H9 (cell line): ENCODE measurements around the gene CACHD1. TPM values are rescaled to one million over a fixed set of nuclear protein-coding genes. Genes with fewer than 3 reads are reported as not detected.
A peak's percentile ranks its signal among the peaks of the same experiment; 100 is the strongest.

Experiments
- DNase-seq: peaks from one replicate; pipeline ENCODE4 v3.0.0-alpha.2; 2017
- H2AFZ ChIP-seq: one replicate; pipeline ENCODE4 v1.6.1; 2013; ENCODE audit warnings: mild to moderate bottlenecking, low read length, control low read depth, moderate library complexity
- H2AK5ac ChIP-seq: 2 replicates; pipeline ENCODE4 v1.6.1; 2013; ENCODE audit warnings: low read length, control low read depth, mixed read lengths; ENCODE audit not compliant: insufficient read length
- H2BK120ac ChIP-seq: one replicate; pipeline ENCODE4 v1.6.1; 2013; ENCODE audit warnings: low read depth, mild to moderate bottlenecking, low read length, control low read depth, inconsistent platforms; ENCODE audit not compliant: poor library complexity, severe bottlenecking
- H2BK12ac ChIP-seq: 2 replicates; pipeline ENCODE4 v1.6.1; 2013; ENCODE audit warnings: low read length, control low read depth, mixed read lengths, low read depth; ENCODE audit not compliant: insufficient read length
- H2BK15ac ChIP-seq: 2 replicates; pipeline ENCODE4 v1.6.1; 2013; ENCODE audit warnings: low read depth, low read length, control low read depth
- H2BK20ac ChIP-seq: one replicate; pipeline ENCODE4 v1.6.1; 2013; ENCODE audit warnings: low read depth, mild to moderate bottlenecking, low read length, control low read depth, inconsistent platforms; ENCODE audit not compliant: poor library complexity, severe bottlenecking
- H2BK5ac ChIP-seq: 2 replicates; pipeline ENCODE4 v1.6.1; 2013; ENCODE audit warnings: low read length, control low read depth, mixed read lengths; ENCODE audit not compliant: insufficient read length
- H3K14ac ChIP-seq: 2 replicates; pipeline ENCODE4 v1.6.1; 2013; ENCODE audit warnings: low read length, control low read depth; ENCODE audit not compliant: insufficient read depth
- H3K18ac ChIP-seq: 2 replicates; pipeline ENCODE4 v1.6.1; 2013; ENCODE audit warnings: low read depth, mild to moderate bottlenecking, mixed read lengths, low read length, control low read depth; ENCODE audit not compliant: insufficient read length
- H3K23ac ChIP-seq: 2 replicates; pipeline ENCODE4 v1.6.1; 2013; ENCODE audit warnings: low read length, control low read depth, mixed read lengths, low read depth; ENCODE audit not compliant: insufficient read length
- H3K23me2 ChIP-seq: 2 replicates; pipeline ENCODE4 v1.6.1; 2013; ENCODE audit warnings: low read depth, mild to moderate bottlenecking, mixed read lengths, low read length, control low read depth; ENCODE audit not compliant: insufficient read length, poor library complexity, severe bottlenecking
- H3K27ac ChIP-seq: 2 replicates; pipeline ENCODE4 v1.5.1; 2013; ENCODE audit warnings: low read length, control low read depth, mixed read lengths, low read depth; ENCODE audit not compliant: insufficient read length
- H3K27me3 ChIP-seq: 2 replicates; pipeline ENCODE4 v1.6.1; 2013; ENCODE audit warnings: low read length, control low read depth, inconsistent platforms; ENCODE audit not compliant: insufficient read depth
- H3K4ac ChIP-seq: 2 replicates; pipeline ENCODE4 v1.6.1; 2013; ENCODE audit warnings: low read depth, mild to moderate bottlenecking, control low read depth, inconsistent platforms, low read length, moderate library complexity
- H3K4me1 ChIP-seq: 2 replicates; pipeline ENCODE4 v1.6.1; 2013; ENCODE audit warnings: low read length, control low read depth, inconsistent platforms; ENCODE audit not compliant: insufficient read depth
- H3K4me2 ChIP-seq: 2 replicates; pipeline ENCODE4 v1.6.1; 2013; ENCODE audit warnings: low read length, control low read depth, mixed read lengths; ENCODE audit not compliant: insufficient read length, insufficient read depth
- H3K56ac ChIP-seq: 2 replicates; pipeline ENCODE4 v1.6.1; 2013; ENCODE audit warnings: low read depth, mild to moderate bottlenecking, mixed read lengths, low read length, control low read depth; ENCODE audit not compliant: insufficient read length
- H3K79me1 ChIP-seq: 2 replicates; pipeline ENCODE4 v1.6.1; 2013; ENCODE audit warnings: low read depth, mild to moderate bottlenecking, moderate library complexity, low read length, control low read depth, inconsistent platforms; ENCODE audit not compliant: insufficient read depth, poor library complexity, severe bottlenecking
- H3K79me2 ChIP-seq: 2 replicates; pipeline ENCODE4 v1.6.1; 2013; ENCODE audit warnings: low read length, control low read depth, inconsistent platforms; ENCODE audit not compliant: insufficient read depth
- H3K9ac ChIP-seq: 2 replicates; pipeline ENCODE4 v1.6.1; 2013; ENCODE audit warnings: low read length, control low read depth, mixed read lengths; ENCODE audit not compliant: insufficient read length; ENCODE audit errors: extremely low read depth
- H3K9me3 ChIP-seq: one replicate; pipeline ENCODE4 v1.6.1; 2013; ENCODE audit warnings: low read depth, low read length, inconsistent platforms; ENCODE audit not compliant: control insufficient read depth
- H3T11ph ChIP-seq: one replicate; pipeline ENCODE4 v1.6.1; 2013; ENCODE audit warnings: mild to moderate bottlenecking, low read length, control low read depth, inconsistent platforms
- H4K20me1 ChIP-seq: one replicate; pipeline ENCODE4 v1.6.1; 2013; ENCODE audit not compliant: control insufficient read depth, insufficient read length, insufficient read depth
- H4K5ac ChIP-seq: 2 replicates; pipeline ENCODE4 v1.6.1; 2013; ENCODE audit warnings: low read depth, mild to moderate bottlenecking, mixed read lengths, low read length, control low read depth; ENCODE audit not compliant: insufficient read length
- H4K8ac ChIP-seq: replicated peaks from 2 replicates; pipeline ENCODE4 v1.6.1; 2013; ENCODE audit warnings: low read length, control low read depth, mixed read lengths, low read depth; ENCODE audit not compliant: insufficient read length
- H4K91ac ChIP-seq: 2 replicates; pipeline ENCODE4 v1.6.1; 2013; ENCODE audit warnings: low read depth, mild to moderate bottlenecking, moderate library complexity, mixed read lengths, low read length, control low read depth; ENCODE audit not compliant: insufficient read length
- H3K27ac Mint-ChIP-seq, 3 experiments: 2 replicates in 2 of 3; 3 replicates in 1 of 3; pipeline ENCODE4 v1.8.0; 2020 to 2021; ENCODE audit warnings: mixed read lengths in 3 of 3, mild to moderate bottlenecking in 1 of 3, moderate library complexity in 1 of 3
- H3K27me3 Mint-ChIP-seq: 2 replicates; pipeline ENCODE4 v1.8.0; 2021; ENCODE audit warnings: low read depth, mild to moderate bottlenecking, moderate library complexity, mixed read lengths
- H3K36me3 Mint-ChIP-seq, 3 experiments: 2 replicates in 2 of 3; 3 replicates in 1 of 3; pipeline ENCODE4 v1.8.0; 2020 to 2021; ENCODE audit warnings: low read depth in 3 of 3, mixed read lengths in 3 of 3; ENCODE audit not compliant: insufficient read depth in 1 of 3
- H3K4me1 Mint-ChIP-seq, 2 experiments: 2 replicates each; pipeline ENCODE4 v1.8.0; 2020; ENCODE audit warnings: mixed read lengths in 2 of 2
- H3K4me3 Mint-ChIP-seq, 2 experiments: 2 replicates in 1 of 2; 3 replicates in 1 of 2; pipeline ENCODE4 v1.8.0; 2020 to 2021; ENCODE audit warnings: mild to moderate bottlenecking in 2 of 2, mixed read lengths in 2 of 2, moderate library complexity in 1 of 2
- H3K9me3 Mint-ChIP-seq, 2 experiments: 2 replicates in 1 of 2; 3 replicates in 1 of 2; pipeline ENCODE4 v1.8.0; 2020; ENCODE audit warnings: mild to moderate bottlenecking in 2 of 2, mixed read lengths in 2 of 2, moderate library complexity in 1 of 2
- WGBS: extraction: QIAGEN DNeasy Blood & Tissue Kit; methylation state at CpG from one replicate; pipeline ENCODE4 v1.1.7; 2013; ENCODE audit warnings: missing lambda C conversion rate, low lambda C conversion rate, mixed read lengths; ENCODE audit not compliant: insufficient read length; ENCODE audit errors: extremely low coverage; 5-methylcytosine and 5-hydroxymethylcytosine counted together
- total RNA-seq: library from RNA; stranded (reverse); gene quantifications from 2 replicates; pipeline ENCODE4 v1.2.1, GENCODE V29; 2021
- TF ChIP-seq, protein P1 (sequence below): fragments of 200-600 bp; sonication (generic); conservative IDR thresholded peaks from 3 replicates; pipeline ENCODE4 v1.8.0; 2021; ENCODE audit warnings: antibody characterized with exemption, mild to moderate bottlenecking

Gene CACHD1
- total RNA-seq, 1 experiment from 2014 or later: 94.2 TPM

DNA sequence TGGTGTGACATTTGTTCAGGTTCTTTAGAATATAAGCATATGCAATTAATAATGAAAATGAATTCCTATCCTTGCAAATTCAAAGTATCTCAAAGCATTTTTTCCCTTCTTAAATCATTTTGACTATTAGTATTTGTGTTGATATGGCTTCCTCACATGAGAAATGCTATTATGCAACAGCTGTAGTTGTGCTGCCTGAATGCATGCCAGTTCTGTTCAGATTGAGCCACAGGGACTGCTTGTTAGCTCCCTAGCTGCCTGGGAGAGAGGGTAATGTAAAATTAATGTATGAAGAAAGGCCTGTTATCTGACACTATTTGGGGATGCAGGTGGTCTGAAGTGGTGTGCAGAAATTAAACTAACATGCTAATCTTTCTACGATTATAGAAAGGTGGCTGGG is 45.5 kb downstream of the CACHD1 start:
- H2AFZ ChIP-seq: no peak overlapping the region
- no peaks in the 10 kb centered on the region for H4K20me1 ChIP-seq
- no peak overlapping the region for H2AK5ac ChIP-seq
- no peak overlapping the region for H3K27ac ChIP-seq
- no peak overlapping the region for H3K9ac ChIP-seq
- H3K4me2 ChIP-seq: no peak overlapping the region
- no peak overlapping the region for H4K91ac ChIP-seq
- TF ChIP-seq, protein P1, sequence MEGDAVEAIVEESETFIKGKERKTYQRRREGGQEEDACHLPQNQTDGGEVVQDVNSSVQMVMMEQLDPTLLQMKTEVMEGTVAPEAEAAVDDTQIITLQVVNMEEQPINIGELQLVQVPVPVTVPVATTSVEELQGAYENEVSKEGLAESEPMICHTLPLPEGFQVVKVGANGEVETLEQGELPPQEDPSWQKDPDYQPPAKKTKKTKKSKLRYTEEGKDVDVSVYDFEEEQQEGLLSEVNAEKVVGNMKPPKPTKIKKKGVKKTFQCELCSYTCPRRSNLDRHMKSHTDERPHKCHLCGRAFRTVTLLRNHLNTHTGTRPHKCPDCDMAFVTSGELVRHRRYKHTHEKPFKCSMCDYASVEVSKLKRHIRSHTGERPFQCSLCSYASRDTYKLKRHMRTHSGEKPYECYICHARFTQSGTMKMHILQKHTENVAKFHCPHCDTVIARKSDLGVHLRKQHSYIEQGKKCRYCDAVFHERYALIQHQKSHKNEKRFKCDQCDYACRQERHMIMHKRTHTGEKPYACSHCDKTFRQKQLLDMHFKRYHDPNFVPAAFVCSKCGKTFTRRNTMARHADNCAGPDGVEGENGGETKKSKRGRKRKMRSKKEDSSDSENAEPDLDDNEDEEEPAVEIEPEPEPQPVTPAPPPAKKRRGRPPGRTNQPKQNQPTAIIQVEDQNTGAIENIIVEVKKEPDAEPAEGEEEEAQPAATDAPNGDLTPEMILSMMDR: no peak
- H3K9me3 ChIP-seq: no peaks in the 10 kb centered on the region
- no peak overlapping the region for H3K56ac ChIP-seq
- no peak overlapping the region for H3K18ac ChIP-seq
- peak overlapping the region in 1 of 2 experiments; percentile 6; a peak in 1 of 5 replicates for H3K4me3 Mint-ChIP-seq
- H3K27me3 ChIP-seq: no peaks in the 10 kb centered on the region
- no CpG with 5 or more reads among the region's 1 CpG for WGBS
- no peak overlapping the region for H3K23ac ChIP-seq
- no peak overlapping the region for H3K27ac Mint-ChIP-seq
- H3K9me3 Mint-ChIP-seq: no peaks in the 10 kb centered on the region; a peak in 1 of 5 replicates
- H2BK20ac ChIP-seq: no peak overlapping the region
- peaks cover under 1% of the 10 kb centered on the region; the same call in 1 of the 2 replicates for H3K27me3 Mint-ChIP-seq
- H3K4me1 ChIP-seq: peaks cover 22% of the 10 kb centered on the region; the same call in 1 of the 2 replicates
- no peak overlapping the region for H3K14ac ChIP-seq
- no peak for DNase-seq
- H2BK120ac ChIP-seq: no peak overlapping the region
- H2BK12ac ChIP-seq: no peak overlapping the region
- H3K4ac ChIP-seq: no peak overlapping the region
- H3K36me3 Mint-ChIP-seq: peaks cover 0 to 4% (median 2%) of the 10 kb centered on the region in 3 experiments; a peak in 4 of 7 replicates
- no peak overlapping the region for H4K8ac ChIP-seq
- H3K79me2 ChIP-seq: peaks cover 10% of the 10 kb centered on the region; the same call in 1 of the 2 replicates
- H3K23me2 ChIP-seq: no peaks in the 10 kb centered on the region
- peaks cover 4% of the 10 kb centered on the region for H3K79me1 ChIP-seq
- no peak overlapping the region for H2BK15ac ChIP-seq
- H2BK5ac ChIP-seq: no peak overlapping the region
- no peak overlapping the region for H4K5ac ChIP-seq
- no peak overlapping the region for H3T11ph ChIP-seq
- H3K4me1 Mint-ChIP-seq: peaks cover 85 to 93% of the 10 kb centered on the region in 2 experiments
